HG02571 (cell line): ENCODE results near the gene CKS2.

ENCODE experiments used
- ATAC-seq: cut with Tn5 transposase; IDR thresholded peaks from one replicate; pipeline ENCODE4 v1.9.1; 2021; ENCODE audit warnings: mild to moderate bottlenecking, moderate library complexity; ENCODE audit not compliant: unreplicated experiment

CKS2 gene

DNA sequence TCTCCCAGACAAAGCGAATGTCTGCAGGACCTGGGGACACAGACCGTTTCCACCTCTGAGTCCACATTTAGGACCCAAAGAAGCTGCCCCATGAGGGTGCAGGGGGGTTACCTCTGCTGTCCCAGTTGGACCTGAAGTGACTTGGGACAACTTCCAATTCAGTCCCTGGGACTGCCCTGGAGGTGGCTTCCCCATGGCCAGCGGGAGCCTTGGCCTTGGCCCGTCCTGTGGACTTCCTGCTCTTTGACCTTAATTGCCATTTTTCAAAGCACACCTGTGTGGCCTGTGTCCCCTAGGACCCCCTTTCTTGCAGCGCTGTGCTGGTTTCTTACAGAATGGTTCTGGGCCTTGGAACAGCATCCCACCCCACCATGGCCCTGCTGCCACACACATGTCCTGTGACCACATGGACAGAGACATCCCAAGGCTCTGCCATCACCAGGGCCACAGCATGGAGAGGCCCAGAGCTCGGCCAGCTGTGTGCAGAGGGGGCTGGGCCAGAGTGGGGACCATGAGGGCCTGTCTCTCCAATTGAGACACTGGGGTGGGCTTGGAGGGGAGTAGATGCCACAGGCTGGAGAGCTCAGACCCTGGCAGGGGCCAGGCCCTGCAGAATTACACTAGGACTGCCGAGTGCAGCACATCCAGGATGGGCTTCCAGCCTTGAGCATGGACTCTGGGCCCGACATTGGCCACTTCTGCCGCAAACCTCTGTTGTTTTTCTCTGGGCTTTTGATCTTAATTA lies 53.1 kb downstream of the CKS2 start:
- no peak for ATAC-seq

- ATAC-seq = no peak
Measured at GRCh38 chr9:89364666-89365531, 53.9 kb downstream of the CKS2 start.

DNA sequence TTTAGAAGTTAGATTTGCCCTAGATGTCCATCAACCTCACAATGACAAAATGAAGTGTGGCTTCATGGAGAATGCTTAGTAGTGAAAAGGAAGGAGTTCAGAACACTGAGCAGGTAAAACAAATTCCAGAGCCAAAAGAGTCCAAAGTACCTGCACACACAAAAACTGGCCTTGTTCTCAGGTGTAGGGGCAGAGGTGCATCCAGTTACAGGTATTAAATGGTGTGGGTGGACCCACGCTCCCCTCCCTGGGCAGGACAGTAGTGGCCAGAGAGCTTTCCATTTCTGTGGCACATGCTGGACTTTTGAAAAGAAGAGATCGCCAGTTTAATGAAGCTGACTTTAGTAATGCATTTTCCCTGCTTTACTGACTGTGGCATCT lies 54.5 kb downstream of the CKS2 start:
- ATAC-seq = no peak
